ENCODE measurements around the gene SEMA4D.

Gene SEMA4D

GRCh38 chr9:89418474-89418845 is 79.5 kb downstream of the SEMA4D start:
- no peaks in the 10 kb centered on the region for H3K9me2 ChIP-seq (replicated peaks; ENCODE audit: low read depth, low read length)
- peaks cover 66% of the 10 kb centered on the region; the same call in 1 of the 2 replicates for H3K36me3 ChIP-seq (ENCODE audit: insufficient read depth, low read length)
- H2AFZ ChIP-seq (ENCODE audit: low read length), result no peak overlapping the region
- peak overlapping the region; percentile 64 for H3K4me3 ChIP-seq (ENCODE audit: low read length, poor library complexity, severe bottlenecking)
- no peak overlapping the region for H3K9ac ChIP-seq (ENCODE audit: low read depth, low read length, poor library complexity, severe bottlenecking)
- H3K9me3 ChIP-seq (ENCODE audit: insufficient read depth, low read depth, low read length), result no peaks in the 10 kb centered on the region
- TF ChIP-seq CTCF (conservative IDR thresholded peaks at IDR 0.05; ENCODE audit: low read length) (no peak), EZH2phosphoT487 (IDR thresholded peaks at IDR 0.05; ENCODE audit: borderline replicate concordance) (no peak)
- no peaks in the 10 kb centered on the region for H3K27me3 ChIP-seq (ENCODE audit: insufficient read depth, low read length, poor library complexity, severe bottlenecking)
- H3K4me1 ChIP-seq (ENCODE audit: insufficient read depth, low read length, poor library complexity, severe bottlenecking), result peaks cover 33% of the 10 kb centered on the region
- peaks cover 90% of the 10 kb centered on the region for H4K20me1 ChIP-seq (ENCODE audit: insufficient read depth, low read length, poor library complexity, severe bottlenecking)
- H3K4me2 ChIP-seq (ENCODE audit: low read depth, low read length, poor library complexity, severe bottlenecking), result peak overlapping the region; percentile 88
- H3F3A ChIP-seq (ENCODE audit: low read depth), result peaks cover 7% of the 10 kb centered on the region; the same call in 1 of the 2 replicates
- peaks cover 100% of the 10 kb centered on the region for H3K79me2 ChIP-seq (ENCODE audit: insufficient read depth, low read length)

- Histone ChIP-seq H3F3A (ENCODE audit: low read depth) (peaks cover 7% of the 10 kb centered on the region; the same call in 1 of the 2 replicates), H3K36me3 (ENCODE audit: insufficient read depth, low read length) (peaks cover 71% of the 10 kb centered on the region; the same call in 1 of the 2 replicates), H2AFZ (ENCODE audit: low read length) (no peak overlapping the region), H3K9me3 (ENCODE audit: insufficient read depth, low read depth, low read length) (no peaks in the 10 kb centered on the region), H4K20me1 (ENCODE audit: insufficient read depth, low read length, poor library complexity, severe bottlenecking) (peaks cover 87% of the 10 kb centered on the region), H3K4me2 (ENCODE audit: low read depth, low read length, poor library complexity, severe bottlenecking) (peak overlapping the region; percentile 88), H3K9ac (ENCODE audit: low read depth, low read length, poor library complexity, severe bottlenecking) (no peak overlapping the region), H3K4me1 (ENCODE audit: insufficient read depth, low read length, poor library complexity, severe bottlenecking) (peaks cover 33% of the 10 kb centered on the region), H3K79me2 (ENCODE audit: insufficient read depth, low read length) (peaks cover 100% of the 10 kb centered on the region), H3K9me2 (replicated peaks; ENCODE audit: low read depth, low read length) (no peaks in the 10 kb centered on the region), H3K27me3 (ENCODE audit: insufficient read depth, low read length, poor library complexity, severe bottlenecking) (no peaks in the 10 kb centered on the region), H3K4me3 (ENCODE audit: low read length, poor library complexity, severe bottlenecking) (no peak overlapping the region)
- TF ChIP-seq EZH2phosphoT487 (IDR thresholded peaks at IDR 0.05; ENCODE audit: borderline replicate concordance), result no peak
- no peak for TF ChIP-seq CTCF (conservative IDR thresholded peaks at IDR 0.05; ENCODE audit: low read length)
Observed at GRCh38 chr9:89417832-89418473, 80.0 kb downstream of the SEMA4D start.

GRCh38 chr9:89414670-89415324 is 83.1 kb downstream of the SEMA4D start:
- Histone ChIP-seq H3K9me2 (replicated peaks; ENCODE audit: low read depth, low read length) (no peaks in the 10 kb centered on the region), H3K9ac (ENCODE audit: low read depth, low read length, poor library complexity, severe bottlenecking) (no peak overlapping the region), H3K27me3 (ENCODE audit: insufficient read depth, low read length, poor library complexity, severe bottlenecking) (no peaks in the 10 kb centered on the region), H2AFZ (ENCODE audit: low read length) (no peak overlapping the region), H3K4me2 (ENCODE audit: low read depth, low read length, poor library complexity, severe bottlenecking) (no peak overlapping the region), H4K20me1 (ENCODE audit: insufficient read depth, low read length, poor library complexity, severe bottlenecking) (peaks cover 74% of the 10 kb centered on the region), H3K4me1 (ENCODE audit: insufficient read depth, low read length, poor library complexity, severe bottlenecking) (peaks cover 44% of the 10 kb centered on the region), H3K9me3 (ENCODE audit: insufficient read depth, low read depth, low read length) (no peaks in the 10 kb centered on the region), H3F3A (ENCODE audit: low read depth) (peaks cover 12% of the 10 kb centered on the region; the same call in 1 of the 2 replicates), H3K79me2 (ENCODE audit: insufficient read depth, low read length) (peaks cover 100% of the 10 kb centered on the region), H3K4me3 (ENCODE audit: low read length, poor library complexity, severe bottlenecking) (no peak overlapping the region), H3K36me3 (ENCODE audit: insufficient read depth, low read length) (peaks cover 78% of the 10 kb centered on the region; the same call in 1 of the 2 replicates)
- TF ChIP-seq CTCF (conservative IDR thresholded peaks at IDR 0.05; ENCODE audit: low read length), result no peak
- no peak for TF ChIP-seq EZH2phosphoT487 (IDR thresholded peaks at IDR 0.05; ENCODE audit: borderline replicate concordance)
